ENCODE results near the gene ABCC11.

- TF ChIP-seq CTCF (IDR thresholded peaks at IDR 0.05) (no peak), POLR2A (IDR thresholded peaks at IDR 0.05) (no peak)
Measured at GRCh38 chr16:48152226-48152625, 95.1 kb downstream of the ABCC11 start.
